Measurements from ENCODE around the gene TEDC2. TPM values are rescaled to one million over a fixed set of nuclear protein-coding genes. Genes with fewer than 3 reads are reported as not detected.

The TEDC2 gene
- total and polyA plus RNA-seq, 9 of the 15 experiments (the other 6 are each of a cell fraction or from before 2014, with no cell fraction given): 0.75 to 57.0 (median 17.6) TPM

DNA sequence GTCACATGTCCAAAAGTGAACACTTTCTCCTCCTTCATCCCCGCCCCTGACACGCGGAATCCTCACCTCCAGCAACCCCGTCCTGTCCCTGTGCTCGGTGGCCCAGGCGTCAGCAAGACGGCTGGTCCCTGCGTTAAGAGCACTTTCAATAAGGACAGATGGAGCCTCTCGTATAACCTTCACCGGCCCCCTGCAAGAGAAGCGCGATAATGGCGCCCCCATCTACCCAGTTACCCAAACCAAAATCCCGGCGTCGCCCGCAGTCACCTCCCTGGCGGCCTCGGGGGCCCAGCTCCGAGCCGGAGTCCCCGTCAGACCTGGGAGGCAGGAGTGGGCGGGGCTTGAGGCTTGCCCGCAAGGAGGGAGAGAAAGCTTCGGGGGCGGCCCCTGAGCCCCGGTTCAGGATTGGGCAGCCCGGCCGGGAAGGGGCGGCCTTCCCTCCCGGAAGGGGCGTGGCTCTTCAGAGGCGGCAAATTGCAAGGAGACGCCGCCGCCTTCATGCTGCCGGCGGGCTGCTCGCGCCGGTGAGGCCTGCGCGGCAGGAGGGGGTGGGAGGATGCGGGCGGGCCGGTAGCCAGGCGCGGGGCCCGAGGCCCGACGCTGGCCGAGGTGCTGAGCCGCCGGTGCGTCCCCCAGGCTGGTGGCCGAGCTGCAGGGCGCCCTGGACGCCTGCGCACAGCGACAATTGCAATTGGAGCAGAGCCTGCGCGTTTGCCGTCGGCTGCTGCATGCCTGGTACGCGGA is at the start of gene TEDC2 (continued):
- no peak for TF ChIP-seq ZNF318 (IDR thresholded peaks at IDR 0.05; ENCODE audit: borderline replicate concordance in 1 of 2, low read depth in 1 of 2)
- no peak for TF ChIP-seq MEF2D (tag; conservative IDR thresholded peaks at IDR 0.05; ENCODE audit: low read depth)
- no peak for TF ChIP-seq ZNF274 (IDR thresholded peaks at IDR 0.05; ENCODE audit: borderline replicate concordance, low read depth, low read length)
- no peak; the same call in 1 of the 2 replicates for TF ChIP-seq GABPB1 (CRISPR knock-in tag; IDR thresholded peaks at IDR 0.05)
- TF ChIP-seq SLC30A9 (CRISPR knock-in tag; IDR thresholded peaks at IDR 0.05): no peak
- TF ChIP-seq MAX (CRISPR knock-in tag; IDR thresholded peaks at IDR 0.05): peak; percentile 8; the same call in 1 of the 2 replicates
- TF ChIP-seq HMGN3 (IDR thresholded peaks at IDR 0.05; ENCODE audit: borderline replicate concordance, extremely low read depth, insufficient read length, low read depth, low read length): peak; percentile 35
- TF ChIP-seq, protein P1, sequence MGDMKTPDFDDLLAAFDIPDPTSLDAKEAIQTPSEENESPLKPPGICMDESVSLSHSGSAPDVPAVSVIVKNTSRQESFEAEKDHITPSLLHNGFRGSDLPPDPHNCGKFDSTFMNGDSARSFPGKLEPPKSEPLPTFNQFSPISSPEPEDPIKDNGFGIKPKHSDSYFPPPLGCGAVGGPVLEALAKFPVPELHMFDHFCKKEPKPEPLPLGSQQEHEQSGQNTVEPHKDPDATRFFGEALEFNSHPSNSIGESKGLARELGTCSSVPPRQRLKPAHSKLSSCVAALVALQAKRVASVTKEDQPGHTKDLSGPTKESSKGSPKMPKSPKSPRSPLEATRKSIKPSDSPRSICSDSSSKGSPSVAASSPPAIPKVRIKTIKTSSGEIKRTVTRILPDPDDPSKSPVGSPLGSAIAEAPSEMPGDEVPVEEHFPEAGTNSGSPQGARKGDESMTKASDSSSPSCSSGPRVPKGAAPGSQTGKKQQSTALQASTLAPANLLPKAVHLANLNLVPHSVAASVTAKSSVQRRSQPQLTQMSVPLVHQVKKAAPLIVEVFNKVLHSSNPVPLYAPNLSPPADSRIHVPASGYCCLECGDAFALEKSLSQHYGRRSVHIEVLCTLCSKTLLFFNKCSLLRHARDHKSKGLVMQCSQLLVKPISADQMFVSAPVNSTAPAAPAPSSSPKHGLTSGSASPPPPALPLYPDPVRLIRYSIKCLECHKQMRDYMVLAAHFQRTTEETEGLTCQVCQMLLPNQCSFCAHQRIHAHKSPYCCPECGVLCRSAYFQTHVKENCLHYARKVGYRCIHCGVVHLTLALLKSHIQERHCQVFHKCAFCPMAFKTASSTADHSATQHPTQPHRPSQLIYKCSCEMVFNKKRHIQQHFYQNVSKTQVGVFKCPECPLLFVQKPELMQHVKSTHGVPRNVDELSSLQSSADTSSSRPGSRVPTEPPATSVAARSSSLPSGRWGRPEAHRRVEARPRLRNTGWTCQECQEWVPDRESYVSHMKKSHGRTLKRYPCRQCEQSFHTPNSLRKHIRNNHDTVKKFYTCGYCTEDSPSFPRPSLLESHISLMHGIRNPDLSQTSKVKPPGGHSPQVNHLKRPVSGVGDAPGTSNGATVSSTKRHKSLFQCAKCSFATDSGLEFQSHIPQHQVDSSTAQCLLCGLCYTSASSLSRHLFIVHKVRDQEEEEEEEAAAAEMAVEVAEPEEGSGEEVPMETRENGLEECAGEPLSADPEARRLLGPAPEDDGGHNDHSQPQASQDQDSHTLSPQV (IDR thresholded peaks at IDR 0.05): peak; percentile 75
- no peak for TF ChIP-seq CBFA2T2 (conservative IDR thresholded peaks at IDR 0.05)

All from K562 (cell line).